GM18909 (cell line): ENCODE measurements around the gene GRIP1.

ENCODE experiments used
- ATAC-seq: cut with Tn5 transposase; IDR thresholded peaks from one replicate; pipeline ENCODE4 v1.9.1; 2021; ENCODE audit warnings: mild to moderate bottlenecking; ENCODE audit not compliant: unreplicated experiment, poor library complexity

The GRIP1 gene

DNA sequence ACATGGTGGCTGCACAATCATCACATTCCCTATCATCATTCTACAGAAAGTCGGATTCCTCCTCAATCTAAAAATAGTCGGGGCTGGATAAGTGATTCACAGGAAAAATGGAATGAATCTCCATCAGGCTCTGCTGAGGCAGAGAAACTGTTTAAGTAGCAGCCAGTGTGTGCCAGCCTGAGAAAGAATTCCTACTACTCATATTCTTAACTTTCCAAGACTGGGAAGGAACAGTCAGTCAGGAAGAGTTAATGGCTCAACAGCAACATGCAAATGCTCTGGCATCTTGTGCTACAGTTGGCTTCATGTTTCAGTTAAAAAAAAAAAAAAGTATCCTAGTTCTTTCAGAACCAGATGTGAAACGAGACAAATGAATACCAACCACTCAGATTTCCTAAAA, 187.0 kb downstream of the GRIP1 start:
- no peak for ATAC-seq

DNA sequence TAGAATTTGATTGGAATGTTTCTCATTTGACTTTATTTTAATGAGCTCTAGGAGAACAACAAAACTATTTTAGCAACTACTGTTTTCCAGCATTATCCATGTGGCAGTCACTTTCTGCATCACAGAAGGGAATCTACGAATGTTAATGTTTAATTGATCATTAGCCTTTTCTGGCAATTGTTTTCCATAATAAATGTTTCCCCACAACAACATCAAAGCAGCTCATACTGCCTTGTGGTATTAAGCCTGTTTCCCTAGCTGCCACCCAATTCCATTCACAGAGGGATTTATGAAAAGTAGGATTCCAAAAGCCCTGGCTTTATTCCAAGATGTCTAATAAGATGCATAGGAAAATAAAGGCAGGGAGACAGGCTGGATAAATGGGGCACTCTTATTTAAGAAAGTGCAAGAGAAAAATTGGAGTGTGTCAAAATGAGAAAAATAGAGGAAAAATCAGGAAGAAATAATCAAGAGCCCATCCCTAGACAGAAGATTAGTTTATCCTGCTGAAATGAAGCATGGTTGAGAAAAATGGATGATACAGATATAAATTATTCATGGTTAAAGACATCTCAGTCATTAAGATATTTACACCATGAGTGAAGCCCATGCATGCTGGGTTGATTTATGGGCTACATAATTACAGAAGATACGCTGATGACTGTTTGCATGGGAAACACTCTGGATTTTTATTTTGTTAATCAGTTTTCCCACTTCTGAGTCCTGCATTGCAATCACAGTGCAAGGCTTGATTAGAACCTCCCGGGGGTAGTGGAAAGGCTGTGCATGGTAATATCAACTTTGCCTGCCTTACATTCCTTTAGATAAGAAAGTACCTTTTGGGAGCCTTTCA, 196.3 kb downstream of the GRIP1 start:
- ATAC-seq = no peak

DNA sequence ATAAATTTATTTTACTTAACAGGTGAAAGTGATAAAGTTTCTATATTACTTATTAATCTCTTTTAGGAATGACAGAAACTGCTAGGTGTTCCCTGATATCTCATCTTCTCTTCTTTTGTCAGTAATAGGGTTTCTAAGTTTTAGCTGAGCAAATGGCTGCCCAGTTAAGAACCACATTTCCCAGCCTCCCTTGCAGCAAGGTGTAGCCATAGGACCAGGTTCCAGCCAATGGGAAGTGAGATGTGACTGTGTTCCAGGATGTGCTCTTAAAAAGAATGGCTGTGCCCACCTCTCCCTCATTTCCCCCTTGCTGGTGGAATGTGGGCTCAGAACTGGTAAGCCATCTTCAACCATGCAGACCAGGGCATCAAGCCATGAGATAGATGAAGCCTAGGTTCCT, 210.9 kb downstream of the GRIP1 start:
- ATAC-seq = no peak

DNA sequence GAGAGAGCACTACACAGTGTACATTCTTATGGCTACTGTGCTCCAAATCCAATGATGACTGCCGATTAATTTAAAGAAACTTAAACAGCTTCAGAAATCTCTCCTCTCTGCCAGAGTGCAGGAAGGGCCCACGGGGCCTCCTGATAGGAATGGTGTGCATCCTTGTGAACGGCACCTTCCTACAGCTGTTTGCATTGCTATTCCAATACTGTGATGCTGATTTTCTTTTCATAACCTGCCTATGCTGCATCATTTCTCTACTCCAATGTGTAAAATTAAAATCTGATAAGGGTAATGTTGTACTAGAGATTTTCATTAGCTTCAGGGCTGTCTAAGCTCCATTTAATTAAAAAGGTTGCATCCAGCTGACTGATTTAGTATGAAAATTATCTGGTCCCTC, 217.5 kb downstream of the GRIP1 start:
- no peak for ATAC-seq

DNA sequence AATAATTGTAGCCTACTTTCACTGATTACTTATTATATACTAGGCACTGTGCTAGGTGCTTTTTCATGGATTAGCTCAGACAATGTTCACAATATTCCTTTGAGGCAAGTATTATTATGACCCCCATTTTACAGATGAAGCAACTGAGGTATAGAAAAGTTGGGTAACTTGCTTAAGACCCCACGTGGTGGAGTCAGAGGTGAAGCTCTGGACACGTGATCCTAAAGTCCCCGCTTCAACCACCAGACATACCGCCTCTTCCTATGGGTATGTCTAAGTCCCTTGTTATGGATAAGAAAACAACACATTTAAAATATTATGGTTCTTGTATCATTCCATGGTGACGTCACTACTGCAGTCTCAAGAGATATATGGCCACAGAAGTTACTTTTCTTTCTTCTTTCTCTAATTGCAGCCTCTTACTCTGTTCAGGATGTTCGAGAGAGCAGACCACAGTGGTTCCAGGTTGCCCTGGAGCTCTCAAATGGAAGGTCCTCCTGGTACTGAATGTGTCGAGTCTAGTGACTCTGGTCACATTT, 218.9 kb downstream of the GRIP1 start:
- ATAC-seq = no peak

DNA sequence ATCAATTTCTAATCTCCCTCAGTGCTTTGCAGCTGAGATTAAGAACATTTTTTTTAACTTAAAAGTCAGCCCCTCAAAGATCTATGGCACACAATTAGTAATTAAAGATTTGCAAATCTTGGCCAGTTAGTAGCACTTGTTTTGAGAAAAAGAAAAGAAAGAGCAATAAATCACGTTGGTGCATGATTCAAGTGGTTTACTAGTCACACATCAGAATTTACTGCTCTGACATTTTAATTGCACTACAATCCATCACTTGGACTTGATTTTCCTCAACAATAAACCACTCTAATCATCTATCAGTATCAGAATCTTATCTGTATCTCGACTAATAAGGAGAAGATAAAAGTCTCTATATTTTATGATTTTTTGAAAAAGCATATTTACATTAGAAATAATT, 222.3 kb downstream of the GRIP1 start:
- no peak for ATAC-seq

DNA sequence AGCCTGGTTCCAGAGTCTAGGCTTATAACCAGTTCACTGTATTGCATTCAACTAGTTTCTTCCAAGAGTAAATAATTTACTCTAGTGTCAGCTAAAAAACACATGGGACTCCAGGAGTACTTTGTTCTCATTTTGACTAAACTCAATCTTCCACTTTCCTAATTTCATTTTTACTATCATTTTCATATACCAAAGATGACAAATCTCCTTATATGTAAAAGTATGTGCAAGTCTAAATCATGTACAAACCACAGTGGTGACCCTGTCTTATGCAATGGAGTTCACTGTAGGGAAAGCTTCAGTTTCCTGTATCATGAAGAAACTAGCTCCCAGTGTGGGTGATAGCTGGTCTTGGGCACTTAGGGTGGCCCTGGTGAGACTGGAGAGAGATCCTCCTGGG, 225.0 kb downstream of the GRIP1 start:
- peak; percentile 90 for ATAC-seq

DNA sequence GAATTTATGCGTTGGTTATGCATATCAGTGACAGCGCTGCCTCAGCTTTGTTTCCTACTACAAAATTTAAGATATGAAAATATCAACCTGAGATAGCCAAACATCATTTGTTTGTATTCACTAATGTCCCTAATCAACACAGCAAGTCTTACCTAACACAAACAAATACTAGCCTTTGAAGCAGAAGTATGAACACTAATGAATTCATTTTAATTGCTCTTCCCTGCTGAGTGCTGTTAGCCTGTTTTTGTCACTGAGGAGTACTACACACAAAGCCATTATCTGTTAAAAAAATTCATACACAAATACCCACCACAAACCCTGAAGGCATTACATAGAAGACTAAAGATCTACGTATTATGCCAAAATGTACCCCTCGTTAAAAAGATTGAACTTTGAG, 225.8 kb downstream of the GRIP1 start:
- no peak for ATAC-seq

DNA sequence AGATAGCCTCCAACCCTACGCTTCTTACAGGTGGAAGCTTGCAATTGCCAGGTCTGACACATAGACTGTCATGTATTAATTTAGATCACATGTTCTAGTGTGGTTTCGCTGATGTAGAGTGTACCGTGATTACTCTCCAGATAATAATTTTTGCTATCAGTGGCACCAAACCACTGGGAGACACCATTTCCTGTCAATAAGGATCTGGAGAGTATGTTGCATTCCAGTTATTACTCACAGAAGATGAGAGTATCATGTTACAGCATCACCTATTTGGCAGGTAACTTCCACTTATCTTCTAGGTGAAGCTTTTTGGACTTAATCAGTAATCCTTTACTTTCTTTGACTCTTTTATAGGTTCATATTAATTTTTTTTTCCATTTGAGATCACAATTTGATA, 229.3 kb downstream of the GRIP1 start:
- ATAC-seq = no peak

DNA sequence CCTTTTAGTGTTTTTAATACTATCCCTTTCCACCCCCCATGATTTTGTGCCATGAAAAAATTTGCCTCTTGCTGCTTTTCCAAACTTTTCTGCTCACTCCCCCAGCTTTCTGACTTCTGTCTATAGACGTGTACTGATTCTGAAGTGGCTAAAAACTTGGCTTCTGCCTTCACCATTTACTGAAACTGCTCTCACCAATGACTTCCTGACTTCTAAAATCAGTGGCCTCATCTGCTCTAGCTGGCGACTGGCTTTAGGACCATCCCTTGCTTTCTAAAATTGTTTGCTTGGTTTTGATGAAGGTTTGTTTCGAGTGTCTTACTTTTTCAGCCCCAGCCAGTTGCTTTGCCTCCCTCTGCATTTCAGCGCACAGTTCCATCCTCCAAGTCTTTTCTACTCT, 231.2 kb downstream of the GRIP1 start:
- no peak for ATAC-seq

DNA sequence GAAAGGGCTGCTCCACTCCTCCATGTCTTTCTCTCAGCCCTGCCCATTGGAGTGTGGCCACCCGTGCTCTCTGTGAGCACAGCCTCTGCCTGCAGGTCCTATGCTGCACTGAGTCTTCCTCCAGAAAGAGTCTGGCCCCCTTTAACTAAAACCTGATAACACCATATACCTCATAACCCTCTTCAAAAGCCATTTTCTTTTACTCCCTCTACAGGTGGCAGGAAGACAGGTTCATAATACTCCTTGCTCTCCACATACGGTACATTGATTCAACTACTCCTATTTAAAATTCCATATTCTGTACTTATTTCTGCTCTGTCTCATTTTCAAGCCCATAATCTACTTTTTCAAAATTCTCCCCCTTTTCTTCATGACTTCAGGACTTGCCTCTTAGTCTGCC, 232.6 kb downstream of the GRIP1 start:
- ATAC-seq = no peak

DNA sequence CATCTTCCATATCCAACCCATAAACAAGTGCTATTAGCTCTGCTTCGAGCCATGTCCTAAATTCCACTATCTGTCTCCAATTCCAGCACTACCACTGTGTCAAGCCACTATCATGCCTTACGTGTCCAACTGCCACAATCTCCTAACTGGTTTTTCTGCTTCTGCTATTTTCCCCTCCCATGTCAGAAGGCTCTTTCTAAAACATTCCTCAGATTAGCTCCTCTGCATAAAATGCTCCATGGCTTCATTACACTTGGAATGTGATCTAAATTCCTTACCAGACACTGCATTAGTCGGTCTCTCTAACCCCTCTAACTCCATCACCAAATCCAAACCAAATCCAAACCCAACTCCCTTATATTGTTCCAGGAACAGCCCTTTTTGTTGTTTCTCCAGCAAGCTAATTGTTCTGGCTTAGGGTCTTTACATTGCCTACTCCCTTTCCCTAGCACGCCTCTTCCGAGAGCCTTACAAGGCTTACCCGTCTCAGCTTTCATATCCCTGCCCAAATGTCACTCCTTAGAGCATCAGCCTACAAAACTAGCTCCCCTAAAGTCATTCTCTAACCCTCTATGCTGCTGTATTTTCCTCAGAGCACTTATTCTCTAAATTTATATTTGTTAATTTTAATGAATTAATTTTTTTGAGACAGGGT, 236.8 kb downstream of the GRIP1 start:
- no peak for ATAC-seq

DNA sequence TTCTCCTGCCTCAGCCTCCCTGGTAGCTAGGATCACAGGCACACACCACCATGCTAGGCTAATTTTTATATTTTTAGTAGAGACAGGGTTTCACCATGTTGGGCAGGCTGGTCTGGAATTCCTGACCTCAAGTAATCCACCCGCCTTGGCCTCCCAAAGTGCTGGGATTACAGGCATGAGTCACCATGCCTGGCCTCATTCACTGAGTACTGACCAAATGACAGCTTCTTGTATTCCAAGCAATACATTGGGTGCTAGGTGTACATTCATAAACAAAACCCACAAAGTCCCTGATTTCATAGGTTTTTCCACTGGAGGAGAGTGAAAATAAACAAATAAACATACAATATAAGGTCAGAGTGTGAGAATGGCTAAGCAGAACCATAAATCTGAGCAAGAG, 240.3 kb downstream of the GRIP1 start:
- no peak for ATAC-seq

DNA sequence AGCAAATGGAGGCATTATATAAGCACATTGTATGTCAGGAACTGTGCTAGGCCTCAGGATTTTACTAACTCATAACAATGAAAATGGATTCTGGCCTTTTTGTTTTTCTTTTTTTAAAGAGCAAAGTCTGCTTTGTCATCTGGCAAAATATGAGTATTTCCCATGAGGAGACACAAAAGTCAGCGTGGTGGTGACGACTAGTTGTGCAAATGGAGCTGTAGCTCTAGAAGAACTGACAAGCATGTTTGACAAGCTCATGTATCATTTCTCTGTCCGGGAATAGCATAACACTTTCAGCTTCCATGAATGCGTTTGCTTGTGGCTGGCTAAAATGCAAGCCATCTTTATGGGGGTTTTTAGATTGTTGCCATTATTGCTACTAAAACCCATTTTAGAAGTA, 248.8 kb downstream of the GRIP1 start:
- ATAC-seq = no peak

DNA sequence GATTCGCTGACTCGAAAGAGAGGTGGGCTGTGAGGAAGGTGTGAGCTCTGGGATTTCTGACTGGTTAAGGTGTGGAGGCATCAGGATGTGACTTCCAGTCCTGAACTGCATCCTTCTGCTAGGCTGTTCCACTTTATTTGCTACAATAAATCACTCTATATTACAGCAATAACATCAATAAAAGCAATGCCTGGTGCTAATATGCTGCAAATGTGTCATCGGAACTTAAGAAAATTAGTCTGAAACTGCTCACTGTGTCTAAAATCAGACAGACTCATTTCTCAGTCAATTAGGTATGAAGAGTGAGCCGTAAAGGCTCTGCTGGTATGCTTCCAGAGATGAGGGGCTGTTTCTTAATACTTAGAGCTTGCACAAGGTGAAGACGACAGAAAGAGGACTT, 250.0 kb downstream of the GRIP1 start:
- ATAC-seq = no peak

DNA sequence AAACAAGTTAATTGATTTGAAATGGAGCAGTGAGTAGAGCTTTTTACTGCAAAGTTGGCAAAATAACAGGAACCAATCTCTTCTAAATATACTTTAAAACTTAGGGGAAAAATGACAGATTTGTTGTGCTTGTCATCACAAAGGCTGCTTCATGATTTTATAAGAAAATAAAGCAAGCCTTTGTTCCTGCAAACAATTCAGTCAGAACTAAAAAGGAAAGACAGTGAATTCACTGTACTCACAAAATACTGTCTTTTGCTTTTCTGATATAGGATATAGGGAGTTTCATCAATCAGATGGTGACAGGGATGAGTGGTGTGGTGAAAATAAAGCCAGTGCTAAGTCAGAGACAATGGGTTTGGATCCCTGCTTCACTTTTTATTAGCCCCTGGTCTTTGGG, 250.6 kb downstream of the GRIP1 start:
- ATAC-seq = no peak

DNA sequence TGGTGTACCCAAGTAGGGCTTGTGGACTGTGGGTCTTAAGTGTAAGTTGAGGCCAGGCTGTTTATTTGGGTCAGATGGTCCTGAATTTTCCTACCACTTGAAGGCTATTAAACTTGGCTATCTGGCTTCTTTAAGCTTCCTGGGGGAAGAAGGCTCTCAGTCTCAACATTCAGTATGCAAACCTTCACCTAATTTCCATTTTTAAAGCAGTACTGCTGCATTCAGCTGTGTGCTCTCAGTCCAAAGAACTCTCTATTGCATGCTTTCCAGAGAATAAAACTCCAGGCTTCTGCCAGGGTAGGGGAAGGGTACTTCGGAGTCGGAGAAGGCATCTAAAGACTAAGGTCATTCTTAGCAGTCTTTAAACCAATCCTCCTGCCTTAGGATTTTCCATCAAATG, 252.2 kb downstream of the GRIP1 start:
- ATAC-seq = no peak

DNA sequence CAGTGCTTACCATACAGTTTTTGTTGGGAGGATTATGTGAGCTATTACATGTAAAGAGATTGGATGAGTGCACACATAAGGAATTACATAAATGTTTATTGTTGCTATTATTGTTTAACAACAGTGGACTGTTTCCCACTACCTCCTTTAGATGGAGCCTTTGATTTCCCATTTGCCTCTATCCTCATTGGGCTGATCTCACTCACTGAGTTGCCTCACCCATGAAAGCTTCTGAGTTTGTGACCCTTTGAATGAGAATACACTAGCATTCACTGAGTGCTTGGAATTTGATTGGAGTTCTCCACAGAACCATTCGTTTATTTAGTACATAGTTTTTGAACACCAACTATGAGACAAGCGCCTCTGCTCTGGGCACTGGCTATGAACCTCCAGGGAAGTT, 255.6 kb downstream of the GRIP1 start:
- ATAC-seq = no peak

DNA sequence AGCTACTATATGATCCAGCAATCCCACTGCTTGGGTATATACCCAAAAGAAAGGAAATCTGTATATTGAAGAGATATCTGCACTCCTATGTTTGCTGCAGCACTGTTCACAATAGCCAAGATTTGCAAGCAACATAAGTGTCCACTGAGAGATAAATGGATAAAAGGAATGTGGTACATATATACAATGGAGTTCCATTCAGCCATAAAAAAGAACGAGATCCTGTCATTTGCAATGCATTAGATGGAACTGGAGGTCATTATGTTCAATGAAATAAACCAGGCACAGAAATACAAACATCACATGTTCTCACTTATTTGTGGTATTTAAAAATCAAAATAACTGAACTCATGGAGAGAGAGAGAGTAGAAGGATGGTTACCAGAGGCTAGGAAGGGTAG, 260.0 kb downstream of the GRIP1 start:
- no peak for ATAC-seq

DNA sequence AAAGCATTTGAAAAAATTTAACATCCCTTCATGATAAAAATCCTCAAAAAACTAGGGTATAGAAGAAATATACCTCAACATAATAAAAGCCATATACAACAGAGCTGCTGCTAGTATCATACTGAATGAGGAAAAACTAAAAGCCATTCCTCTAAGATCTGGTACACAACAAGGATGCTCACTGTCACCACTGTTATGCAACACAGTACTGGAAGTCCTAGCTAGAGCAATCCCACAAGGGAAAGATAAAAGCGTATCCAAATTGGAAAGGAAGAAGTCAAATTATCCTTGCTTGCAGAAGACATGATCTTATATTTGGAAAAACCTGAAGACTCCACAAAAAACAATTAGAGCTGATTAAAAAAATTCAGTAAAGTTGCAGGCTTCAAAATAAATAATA, 261.7 kb downstream of the GRIP1 start:
- ATAC-seq = no peak

DNA sequence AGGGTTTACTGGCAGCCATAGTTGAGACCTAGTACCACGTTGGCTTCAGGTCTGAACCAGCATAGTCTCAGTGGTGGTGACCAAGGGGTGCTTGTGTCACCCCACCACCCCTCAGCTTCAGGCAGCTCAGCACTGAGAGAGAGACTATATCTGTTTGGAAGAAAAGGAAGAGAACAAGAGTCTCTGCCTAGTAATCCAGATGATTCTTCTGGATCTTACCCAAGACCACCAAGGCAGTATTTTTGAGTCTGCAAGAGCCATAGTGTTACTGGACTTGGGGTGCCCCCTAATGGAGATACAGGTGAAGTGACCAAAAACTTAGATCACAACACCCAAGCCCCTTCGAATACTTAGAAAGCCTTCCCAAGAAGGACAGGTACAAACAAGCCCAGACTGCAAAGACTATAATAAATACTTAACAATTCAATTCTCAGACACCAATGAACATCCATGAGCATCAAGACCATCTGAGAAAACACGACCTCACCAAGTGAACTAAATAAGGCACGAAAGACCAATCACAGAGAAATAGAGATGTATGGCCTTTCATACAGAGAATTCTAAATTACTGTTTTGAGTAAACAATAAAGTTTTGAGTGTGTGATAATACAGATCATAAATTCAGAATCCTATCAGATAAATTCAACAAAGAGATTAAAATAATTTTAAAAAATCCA, 269.5 kb downstream of the GRIP1 start:
- ATAC-seq = peak; percentile 76
